Mucosa of stomach (tissue), 1 donor: Measurements from ENCODE around the gene FASTKD3.

ENCODE experiments used
- H3K27me3 ChIP-seq: one replicate; pipeline ENCODE4 v1.7.0; 2013; ENCODE audit warnings: mild to moderate bottlenecking, low read length; ENCODE audit not compliant: control insufficient read depth, insufficient read depth
- H3K36me3 ChIP-seq: one replicate; pipeline ENCODE4 v1.7.0; 2013; ENCODE audit warnings: low read length; ENCODE audit not compliant: control insufficient read depth, insufficient read depth
- H3K4me1 ChIP-seq: one replicate; pipeline ENCODE4 v1.7.0; 2013; ENCODE audit warnings: mild to moderate bottlenecking, low read length; ENCODE audit not compliant: control insufficient read depth, insufficient read depth
- H3K4me3 ChIP-seq: one replicate; pipeline ENCODE4 v1.7.0; 2013; ENCODE audit warnings: low read length
- H3K9ac ChIP-seq: one replicate; pipeline ENCODE4 v1.7.0; 2013; ENCODE audit warnings: mild to moderate bottlenecking, low read length, moderate library complexity
- H3K9me3 ChIP-seq: one replicate; pipeline ENCODE4 v1.7.0; 2013; ENCODE audit warnings: mild to moderate bottlenecking, low read length, moderate library complexity; ENCODE audit not compliant: control insufficient read depth
- donor health status: Pancreatic carcinoma.

FASTKD3 gene

DNA sequence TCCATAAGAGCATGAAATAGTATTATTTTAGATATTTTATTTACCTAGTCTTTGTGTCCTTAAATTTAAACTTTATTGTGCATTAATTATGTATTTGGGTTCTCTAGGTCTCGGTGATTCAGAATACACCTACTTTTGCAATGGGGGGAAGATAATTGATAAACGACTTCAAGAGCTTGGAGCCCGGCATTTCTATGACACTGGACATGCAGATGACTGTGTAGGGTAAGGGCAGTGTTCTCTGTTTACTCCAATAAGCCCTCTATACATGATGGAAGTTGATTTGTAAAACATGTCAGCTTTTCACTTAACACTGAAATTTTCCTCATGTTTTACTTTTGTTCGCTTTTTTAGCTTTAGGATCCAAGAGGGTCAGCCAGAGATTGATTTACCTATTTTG lies 6.3 kb upstream of the FASTKD3 start:
- H3K9me3 ChIP-seq = no peaks in the 10 kb centered on the region
- no peaks in the 10 kb centered on the region for H3K27me3 ChIP-seq
- peaks cover 13% of the 10 kb centered on the region for H3K36me3 ChIP-seq
- no peak overlapping the region for H3K4me3 ChIP-seq
- peaks cover 22% of the 10 kb centered on the region for H3K4me1 ChIP-seq
- H3K9ac ChIP-seq = no peak overlapping the region

DNA sequence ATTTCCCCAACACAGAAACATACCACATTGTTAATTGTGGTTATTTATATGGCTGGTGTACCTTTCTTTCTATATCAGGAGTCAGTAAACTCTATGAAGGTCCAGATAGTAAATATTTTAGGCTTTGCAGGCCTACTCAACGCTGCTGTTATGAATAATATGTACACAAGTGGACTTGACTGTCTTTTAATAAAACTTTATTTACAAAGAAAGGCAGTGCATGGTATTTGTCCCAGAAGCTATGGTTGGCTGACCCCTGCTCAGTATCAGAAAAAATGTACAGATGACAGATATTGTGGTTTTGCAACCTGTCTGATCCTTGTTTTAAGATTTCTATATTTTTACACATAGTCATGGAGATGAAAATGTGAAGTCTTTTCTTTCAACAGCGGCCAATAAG lies 5.8 kb upstream of the FASTKD3 start:
- Histone ChIP-seq H3K4me1 (peaks cover 19% of the 10 kb centered on the region), H3K9ac (no peak overlapping the region), H3K27me3 (no peaks in the 10 kb centered on the region), H3K9me3 (no peaks in the 10 kb centered on the region), H3K4me3 (no peak overlapping the region), H3K36me3 (peaks cover 10% of the 10 kb centered on the region)

DNA sequence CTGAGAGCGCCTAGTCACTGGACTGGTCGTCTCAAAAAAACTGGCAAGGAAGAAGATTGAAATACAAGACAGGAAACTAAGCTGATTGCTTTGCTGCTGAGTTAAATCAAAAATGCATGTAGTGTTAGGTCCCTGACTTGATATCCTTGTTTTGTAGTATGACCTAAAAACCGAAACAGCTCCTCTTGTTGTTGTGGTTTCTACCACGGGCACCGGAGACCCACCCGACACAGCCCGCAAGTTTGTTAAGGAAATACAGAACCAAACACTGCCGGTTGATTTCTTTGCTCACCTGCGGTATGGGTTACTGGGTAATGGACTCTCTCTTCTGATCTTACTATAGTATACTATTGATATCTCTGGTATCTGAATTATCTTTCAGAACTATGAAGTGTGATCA lies 4.4 kb upstream of the FASTKD3 start:
- Histone ChIP-seq H3K27me3 (no peaks in the 10 kb centered on the region), H3K9me3 (no peaks in the 10 kb centered on the region), H3K36me3 (peaks cover 6% of the 10 kb centered on the region), H3K9ac (no peak overlapping the region), H3K4me3 (no peak overlapping the region), H3K4me1 (peaks cover 6% of the 10 kb centered on the region)

DNA sequence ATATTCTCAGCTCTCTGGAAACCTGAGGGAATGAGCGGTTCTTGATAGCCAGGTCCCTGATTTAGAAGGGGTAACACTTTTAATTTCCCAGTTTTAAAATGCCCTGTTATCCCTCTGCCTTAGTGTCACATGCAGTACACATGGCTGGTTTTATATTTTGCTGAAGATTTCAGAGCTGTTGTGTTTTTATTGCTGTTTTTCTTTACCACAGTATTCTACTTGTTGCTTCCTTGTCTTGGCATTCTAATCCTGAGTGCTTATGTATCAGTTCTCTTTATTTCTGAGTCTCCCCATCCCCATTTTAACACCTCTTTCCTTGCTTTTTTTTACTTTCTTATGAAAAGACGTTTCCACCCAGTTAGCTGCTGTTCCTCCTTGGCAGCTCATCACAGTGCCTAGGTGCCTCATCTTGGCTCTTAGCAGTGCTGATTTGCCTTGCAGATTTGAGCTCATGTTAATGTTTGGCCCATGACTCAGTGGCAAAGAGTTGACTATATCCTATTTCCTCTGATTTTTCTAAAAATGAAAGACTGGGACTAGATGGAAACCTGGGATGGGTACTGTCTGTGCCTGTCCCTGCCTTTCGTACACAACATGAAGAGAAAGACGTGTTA lies 3.8 kb upstream of the FASTKD3 start:
- H3K4me3 ChIP-seq = no peak overlapping the region
- H3K9ac ChIP-seq = no peak overlapping the region
- no peaks in the 10 kb centered on the region for H3K27me3 ChIP-seq
- H3K36me3 ChIP-seq = peaks cover 6% of the 10 kb centered on the region
- H3K4me1 ChIP-seq = peaks cover under 1% of the 10 kb centered on the region
- H3K9me3 ChIP-seq = no peaks in the 10 kb centered on the region

DNA sequence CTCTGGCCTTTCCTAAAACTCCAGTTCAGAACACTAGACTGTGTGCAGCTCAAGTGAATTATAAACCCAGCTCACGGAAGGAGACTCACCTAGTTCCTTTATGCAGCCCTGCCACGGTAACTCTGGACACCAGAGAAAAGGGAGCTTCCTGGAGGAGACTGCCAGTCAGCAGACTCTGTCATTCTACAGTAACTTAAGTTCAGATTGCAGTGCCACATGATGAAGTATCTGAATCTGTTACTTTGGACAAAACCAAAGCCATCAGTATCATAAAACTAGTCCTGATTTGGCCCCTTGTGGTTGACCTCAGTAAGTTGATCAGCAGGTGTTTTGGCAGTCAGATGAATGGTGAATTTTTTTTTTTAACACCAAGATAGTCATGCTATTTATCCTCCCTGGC lies 2.8 kb upstream of the FASTKD3 start:
- no peaks in the 10 kb centered on the region for H3K9me3 ChIP-seq
- peaks cover 3% of the 10 kb centered on the region for H3K36me3 ChIP-seq
- H3K9ac ChIP-seq = no peak overlapping the region
- no peak overlapping the region for H3K4me3 ChIP-seq
- H3K27me3 ChIP-seq = no peaks in the 10 kb centered on the region
- no peaks in the 10 kb centered on the region for H3K4me1 ChIP-seq

DNA sequence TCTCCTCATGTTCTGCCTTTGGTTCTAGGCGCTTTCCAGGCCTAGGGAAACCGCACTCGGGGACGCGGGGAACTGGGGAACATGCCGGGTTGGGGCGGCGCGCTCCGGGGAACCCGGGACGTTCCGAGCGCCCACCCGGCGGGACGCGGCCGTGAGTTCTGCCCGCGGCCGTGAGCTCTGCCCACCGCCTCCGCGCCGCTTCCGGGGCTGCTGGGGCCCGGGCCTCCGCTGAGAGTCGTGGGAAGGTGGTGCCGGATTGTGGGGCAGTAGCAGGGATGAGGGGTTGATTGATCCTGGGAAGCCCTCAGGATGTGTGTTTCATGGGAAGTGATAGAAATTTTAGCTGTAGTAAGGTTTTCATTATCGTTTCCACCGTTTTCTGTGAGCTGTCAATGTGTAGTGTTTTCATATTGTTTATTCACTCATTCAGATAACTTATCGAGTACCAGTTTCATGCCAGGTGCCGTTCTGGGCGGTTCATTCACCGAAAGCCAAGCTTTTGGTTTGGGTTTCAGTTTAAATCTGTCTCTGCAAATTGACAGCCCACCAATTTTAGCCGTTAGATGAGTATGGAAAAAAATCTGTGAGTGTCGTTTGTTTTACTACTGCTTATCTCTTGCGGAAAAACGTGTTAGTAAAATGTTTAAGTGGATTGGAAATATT lies 774 bp upstream of the FASTKD3 start:
- no peaks in the 10 kb centered on the region for H3K4me1 ChIP-seq
- H3K9ac ChIP-seq = peak overlapping the region; percentile 82
- H3K27me3 ChIP-seq = no peaks in the 10 kb centered on the region
- H3K9me3 ChIP-seq = no peaks in the 10 kb centered on the region
- peak overlapping the region; percentile 31 for H3K4me3 ChIP-seq
- H3K36me3 ChIP-seq = no peaks in the 10 kb centered on the region

DNA sequence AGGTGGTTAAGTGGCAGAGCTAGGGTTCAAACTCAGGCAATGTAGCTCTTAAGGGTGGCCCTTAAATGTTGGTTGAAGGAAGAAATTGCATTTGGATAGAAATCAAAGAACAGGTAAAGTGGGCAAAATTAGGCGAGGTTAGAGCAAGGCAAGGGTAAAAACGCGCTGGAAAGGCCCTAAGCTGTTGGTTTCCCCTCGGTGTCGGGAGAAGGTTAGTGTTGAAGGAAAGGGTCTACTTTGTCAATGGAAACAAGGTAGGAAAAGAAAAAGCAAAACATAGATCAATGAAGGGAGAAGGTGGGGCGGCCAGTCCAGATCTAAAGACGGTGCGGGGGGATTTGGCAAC lies 431 bp downstream of the FASTKD3 start:
- Histone ChIP-seq H3K27me3 (no peaks in the 10 kb centered on the region), H3K9me3 (no peaks in the 10 kb centered on the region), H3K9ac (peak overlapping the region; percentile 82), H3K4me3 (peak overlapping the region; percentile 31), H3K4me1 (no peaks in the 10 kb centered on the region), H3K36me3 (no peaks in the 10 kb centered on the region)

DNA sequence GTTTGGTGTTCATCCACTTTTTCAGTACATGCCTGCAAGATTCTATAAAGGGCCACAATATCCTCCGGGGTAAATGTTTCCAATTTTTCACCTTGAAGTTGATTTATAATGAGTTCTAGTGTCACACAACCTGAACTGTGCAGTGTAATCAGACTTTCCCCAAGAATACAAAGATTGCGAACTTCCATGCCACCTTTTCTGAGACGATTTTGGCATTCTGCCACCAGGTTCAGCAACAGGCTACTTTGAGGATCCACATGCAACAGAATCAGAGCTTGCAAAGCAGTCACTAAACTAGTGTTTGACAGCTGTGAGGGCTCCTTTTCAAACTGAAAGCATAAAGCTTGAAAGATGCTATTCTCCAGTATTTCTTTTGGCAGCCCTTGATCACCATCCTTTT lies 1.6 kb downstream of the FASTKD3 start:
- Histone ChIP-seq H3K36me3 (no peaks in the 10 kb centered on the region), H3K27me3 (no peaks in the 10 kb centered on the region), H3K9me3 (no peaks in the 10 kb centered on the region), H3K4me3 (no peak overlapping the region), H3K4me1 (no peaks in the 10 kb centered on the region), H3K9ac (no peak overlapping the region)

DNA sequence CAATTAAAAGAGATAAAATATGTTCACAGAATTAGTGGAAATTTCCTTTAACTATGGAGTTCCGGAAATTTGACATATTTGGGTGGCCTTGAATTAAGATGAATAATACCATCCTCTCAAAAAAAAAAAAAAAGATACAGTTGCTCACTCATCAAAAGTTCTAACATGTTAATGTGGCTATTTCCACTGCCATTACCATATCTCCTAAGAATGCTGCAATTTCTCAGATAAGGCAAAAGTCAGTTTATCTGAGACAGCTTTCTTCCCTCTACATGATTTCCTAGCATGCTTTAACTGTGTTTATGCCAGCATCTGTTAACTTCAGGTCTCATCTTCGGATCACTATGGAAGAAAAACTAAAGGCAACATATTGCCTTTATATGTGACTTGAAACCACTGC lies 2.6 kb downstream of the FASTKD3 start:
- Histone ChIP-seq H3K9ac (no peak overlapping the region), H3K36me3 (no peaks in the 10 kb centered on the region), H3K9me3 (no peaks in the 10 kb centered on the region), H3K4me3 (no peak overlapping the region), H3K4me1 (no peaks in the 10 kb centered on the region), H3K27me3 (no peaks in the 10 kb centered on the region)

DNA sequence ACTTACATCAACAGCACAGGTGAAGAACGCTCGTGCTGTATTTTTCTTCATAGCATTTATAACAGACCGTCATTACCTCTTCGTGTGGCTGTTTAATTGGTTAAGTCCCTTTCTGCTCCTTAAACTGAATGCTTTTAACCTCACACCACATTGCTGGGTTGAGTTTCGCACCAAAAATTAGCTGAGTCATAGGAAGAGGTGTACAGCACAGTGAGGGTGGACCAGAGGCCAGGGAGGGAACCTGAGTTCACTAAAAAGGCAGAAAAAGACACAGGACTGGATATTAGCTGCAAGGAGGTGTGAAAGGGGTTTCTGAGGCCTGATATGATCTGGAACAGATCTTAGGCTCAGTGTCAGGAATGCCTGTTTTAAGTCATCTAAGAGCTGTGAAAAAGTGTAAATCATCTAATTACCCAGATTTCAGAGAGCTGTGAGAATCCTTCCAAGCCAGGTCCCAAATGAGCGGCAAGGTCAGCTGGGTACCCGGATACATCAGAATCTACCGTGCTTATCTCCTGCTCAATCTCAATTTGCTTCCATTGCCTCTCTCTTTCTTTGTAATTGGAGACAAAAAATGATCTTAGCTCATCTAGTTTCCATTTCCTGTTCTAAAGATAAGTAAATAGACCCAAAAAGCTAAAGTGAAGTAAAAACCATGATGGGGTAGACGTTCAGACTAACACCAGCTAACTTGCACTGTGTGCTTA lies 10.8 kb downstream of the FASTKD3 start:
- Histone ChIP-seq H3K9ac (no peak overlapping the region), H3K27me3 (no peaks in the 10 kb centered on the region), H3K4me3 (no peak overlapping the region), H3K4me1 (no peaks in the 10 kb centered on the region), H3K9me3 (no peaks in the 10 kb centered on the region), H3K36me3 (no peaks in the 10 kb centered on the region)

DNA sequence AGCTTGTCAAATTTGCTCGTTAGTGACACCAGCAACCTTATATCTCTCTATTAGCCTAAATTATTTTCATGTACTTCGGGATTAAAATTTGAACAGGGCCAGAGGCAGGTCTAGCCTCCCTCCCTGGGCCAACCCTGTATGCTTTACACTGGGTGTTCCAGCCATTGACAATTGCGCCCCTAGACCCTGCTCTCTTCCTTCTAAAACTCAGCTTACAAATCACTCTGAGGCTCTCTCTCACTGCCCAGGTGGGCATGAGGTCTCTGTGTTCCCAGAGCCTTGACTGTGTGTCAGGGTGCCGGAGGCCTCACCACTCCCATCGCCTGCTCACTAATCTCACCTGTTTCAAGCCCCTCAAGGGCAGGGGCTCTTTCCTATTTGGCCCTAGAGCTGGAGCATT lies 11.5 kb downstream of the FASTKD3 start:
- Histone ChIP-seq H3K4me3 (no peak overlapping the region), H3K4me1 (no peaks in the 10 kb centered on the region), H3K9me3 (no peaks in the 10 kb centered on the region), H3K36me3 (no peaks in the 10 kb centered on the region), H3K27me3 (no peaks in the 10 kb centered on the region), H3K9ac (no peak overlapping the region)

DNA sequence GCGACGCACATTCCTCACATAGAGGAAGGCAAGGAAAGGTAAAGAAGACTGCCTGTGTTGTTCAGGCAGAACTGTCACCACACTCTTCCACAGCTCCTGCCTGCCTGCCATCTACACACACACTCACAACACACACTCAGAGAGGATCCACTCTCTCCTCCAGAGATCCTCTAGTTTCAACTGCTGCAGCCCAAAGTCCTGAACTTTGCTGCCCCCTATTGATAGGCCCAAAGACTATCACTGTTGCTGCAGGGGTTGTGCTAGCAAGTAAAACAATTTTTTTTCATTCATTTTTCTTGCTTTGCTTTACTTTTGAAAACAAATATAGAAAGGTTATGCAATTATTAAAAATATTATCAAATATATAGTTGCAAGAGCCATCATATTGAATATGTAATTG lies 12.0 kb downstream of the FASTKD3 start:
- Histone ChIP-seq H3K9ac (no peak overlapping the region), H3K4me1 (peaks cover 2% of the 10 kb centered on the region), H3K36me3 (no peaks in the 10 kb centered on the region)

More for the DNA sequence above, 12.0 kb downstream of the FASTKD3 start:
- no peak overlapping the region for H3K4me3 ChIP-seq
- no peaks in the 10 kb centered on the region for H3K27me3 ChIP-seq
- H3K9me3 ChIP-seq = no peaks in the 10 kb centered on the region
